ENCODE measurements around the gene LRRFIP1. TPM values are rescaled to one million over a fixed set of nuclear protein-coding genes. Genes with fewer than 3 reads are reported as not detected.

The LRRFIP1 gene
- total and polyA plus RNA-seq, 10 of the 15 experiments (the other 5 are each of a cell fraction or from before 2014, with no cell fraction given), result 36.2 to 120 (median 74.3) TPM

DNA sequence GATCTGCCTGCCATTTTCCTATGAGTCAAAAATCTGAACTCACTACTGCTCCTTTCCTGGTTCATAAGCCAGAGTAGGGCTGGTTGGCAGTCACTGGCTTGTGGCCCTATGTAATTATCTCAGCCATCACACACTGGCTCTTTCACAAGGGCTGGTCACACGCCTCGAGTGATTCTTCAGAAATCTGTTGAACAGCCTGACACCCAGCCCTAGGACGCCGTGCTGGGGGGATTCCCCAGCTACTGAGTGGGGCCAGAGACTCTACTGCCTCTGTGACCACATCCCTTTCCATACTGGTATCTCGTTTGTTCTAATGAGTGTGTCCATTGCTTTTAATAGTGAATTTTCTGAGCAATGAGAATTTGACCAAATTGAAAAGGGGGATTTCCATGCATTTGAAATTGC, 125.4 kb downstream of the LRRFIP1 start (continued):
- TF ChIP-seq, protein P1, sequence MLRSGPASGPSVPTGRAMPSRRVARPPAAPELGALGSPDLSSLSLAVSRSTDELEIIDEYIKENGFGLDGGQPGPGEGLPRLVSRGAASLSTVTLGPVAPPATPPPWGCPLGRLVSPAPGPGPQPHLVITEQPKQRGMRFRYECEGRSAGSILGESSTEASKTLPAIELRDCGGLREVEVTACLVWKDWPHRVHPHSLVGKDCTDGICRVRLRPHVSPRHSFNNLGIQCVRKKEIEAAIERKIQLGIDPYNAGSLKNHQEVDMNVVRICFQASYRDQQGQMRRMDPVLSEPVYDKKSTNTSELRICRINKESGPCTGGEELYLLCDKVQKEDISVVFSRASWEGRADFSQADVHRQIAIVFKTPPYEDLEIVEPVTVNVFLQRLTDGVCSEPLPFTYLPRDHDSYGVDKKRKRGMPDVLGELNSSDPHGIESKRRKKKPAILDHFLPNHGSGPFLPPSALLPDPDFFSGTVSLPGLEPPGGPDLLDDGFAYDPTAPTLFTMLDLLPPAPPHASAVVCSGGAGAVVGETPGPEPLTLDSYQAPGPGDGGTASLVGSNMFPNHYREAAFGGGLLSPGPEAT (IDR thresholded peaks at IDR 0.05; ENCODE audit: low read depth), result peak; percentile 95
- TF ChIP-seq PML (IDR thresholded peaks at IDR 0.05; ENCODE audit: low read length) (no peak), POU2F2 (IDR thresholded peaks at IDR 0.05; ENCODE audit: borderline replicate concordance, low read depth, low read length) (no peak), TCF7 (IDR thresholded peaks at IDR 0.05; ENCODE audit: borderline replicate concordance) (no peak), ZNF274 (IDR thresholded peaks at IDR 0.05; ENCODE audit: insufficient read depth, insufficient read length) (no peak), FOXK2 (IDR thresholded peaks at IDR 0.05) (no peak), MYB (IDR thresholded peaks at IDR 0.05; ENCODE audit: borderline replicate concordance, low read depth, low read length) (no peak), EED (IDR thresholded peaks at IDR 0.05; ENCODE audit: low read depth) (peak; percentile 71), NFYB (IDR thresholded peaks at IDR 0.05; ENCODE audit: insufficient read depth, low read depth, low read length) (no peak), NBN (IDR thresholded peaks at IDR 0.05) (peak; percentile 69), HDGF (IDR thresholded peaks at IDR 0.05) (no peak), SREBF1 (IDR thresholded peaks at IDR 0.05; ENCODE audit: low read length) (no peak), SMAD1 (IDR thresholded peaks at IDR 0.05; ENCODE audit: low read depth, partially characterized antibody) (no peak), SPI1 (IDR thresholded peaks at IDR 0.05; ENCODE audit: borderline replicate concordance, insufficient read depth, low read depth, low read length) (peak; percentile 51; the same call in 1 of the 2 replicates), ZNF217 (IDR thresholded peaks at IDR 0.05) (no peak), MEF2B (IDR thresholded peaks at IDR 0.05; ENCODE audit: partially characterized antibody, poor library complexity, severe bottlenecking) (peak; percentile 35), NFYA (IDR thresholded peaks at IDR 0.05; ENCODE audit: borderline replicate concordance, low read depth, low read length) (no peak), BMI1 (IDR thresholded peaks at IDR 0.05; ENCODE audit: borderline replicate concordance) (no peak), CBX5 (IDR thresholded peaks at IDR 0.05; ENCODE audit: low read depth) (0 out of 2 replicates have a peak, but pooled peaks have one; percentile 36), RAD51 (IDR thresholded peaks at IDR 0.05) (no peak), SRF (IDR thresholded peaks at IDR 0.05; ENCODE audit: low read depth in 2 of 2, low read length in 2 of 2) (0 out of 4 replicates have a peak, but pooled peaks of 1 of the 2 experiments have one; percentile 17), SUZ12 (IDR thresholded peaks at IDR 0.05; ENCODE audit: unreplicated experiment) (no peak)
- TF ChIP-seq, protein P2, sequence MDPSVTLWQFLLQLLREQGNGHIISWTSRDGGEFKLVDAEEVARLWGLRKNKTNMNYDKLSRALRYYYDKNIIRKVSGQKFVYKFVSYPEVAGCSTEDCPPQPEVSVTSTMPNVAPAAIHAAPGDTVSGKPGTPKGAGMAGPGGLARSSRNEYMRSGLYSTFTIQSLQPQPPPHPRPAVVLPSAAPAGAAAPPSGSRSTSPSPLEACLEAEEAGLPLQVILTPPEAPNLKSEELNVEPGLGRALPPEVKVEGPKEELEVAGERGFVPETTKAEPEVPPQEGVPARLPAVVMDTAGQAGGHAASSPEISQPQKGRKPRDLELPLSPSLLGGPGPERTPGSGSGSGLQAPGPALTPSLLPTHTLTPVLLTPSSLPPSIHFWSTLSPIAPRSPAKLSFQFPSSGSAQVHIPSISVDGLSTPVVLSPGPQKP (IDR thresholded peaks at IDR 0.05; ENCODE audit: low read depth, low read length), result no peak
- TF ChIP-seq, protein P3, sequence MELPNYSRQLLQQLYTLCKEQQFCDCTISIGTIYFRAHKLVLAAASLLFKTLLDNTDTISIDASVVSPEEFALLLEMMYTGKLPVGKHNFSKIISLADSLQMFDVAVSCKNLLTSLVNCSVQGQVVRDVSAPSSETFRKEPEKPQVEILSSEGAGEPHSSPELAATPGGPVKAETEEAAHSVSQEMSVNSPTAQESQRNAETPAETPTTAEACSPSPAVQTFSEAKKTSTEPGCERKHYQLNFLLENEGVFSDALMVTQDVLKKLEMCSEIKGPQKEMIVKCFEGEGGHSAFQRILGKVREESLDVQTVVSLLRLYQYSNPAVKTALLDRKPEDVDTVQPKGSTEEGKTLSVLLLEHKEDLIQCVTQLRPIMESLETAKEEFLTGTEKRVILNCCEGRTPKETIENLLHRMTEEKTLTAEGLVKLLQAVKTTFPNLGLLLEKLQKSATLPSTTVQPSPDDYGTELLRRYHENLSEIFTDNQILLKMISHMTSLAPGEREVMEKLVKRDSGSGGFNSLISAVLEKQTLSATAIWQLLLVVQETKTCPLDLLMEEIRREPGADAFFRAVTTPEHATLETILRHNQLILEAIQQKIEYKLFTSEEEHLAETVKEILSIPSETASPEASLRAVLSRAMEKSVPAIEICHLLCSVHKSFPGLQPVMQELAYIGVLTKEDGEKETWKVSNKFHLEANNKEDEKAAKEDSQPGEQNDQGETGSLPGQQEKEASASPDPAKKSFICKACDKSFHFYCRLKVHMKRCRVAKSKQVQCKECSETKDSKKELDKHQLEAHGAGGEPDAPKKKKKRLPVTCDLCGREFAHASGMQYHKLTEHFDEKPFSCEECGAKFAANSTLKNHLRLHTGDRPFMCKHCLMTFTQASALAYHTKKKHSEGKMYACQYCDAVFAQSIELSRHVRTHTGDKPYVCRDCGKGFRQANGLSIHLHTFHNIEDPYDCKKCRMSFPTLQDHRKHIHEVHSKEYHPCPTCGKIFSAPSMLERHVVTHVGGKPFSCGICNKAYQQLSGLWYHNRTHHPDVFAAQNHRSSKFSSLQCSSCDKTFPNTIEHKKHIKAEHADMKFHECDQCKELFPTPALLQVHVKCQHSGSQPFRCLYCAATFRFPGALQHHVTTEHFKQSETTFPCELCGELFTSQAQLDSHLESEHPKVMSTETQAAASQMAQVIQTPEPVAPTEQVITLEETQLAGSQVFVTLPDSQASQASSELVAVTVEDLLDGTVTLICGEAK (IDR thresholded peaks at IDR 0.05; ENCODE audit: borderline replicate concordance), result no peak
- TF ChIP-seq, protein P4, sequence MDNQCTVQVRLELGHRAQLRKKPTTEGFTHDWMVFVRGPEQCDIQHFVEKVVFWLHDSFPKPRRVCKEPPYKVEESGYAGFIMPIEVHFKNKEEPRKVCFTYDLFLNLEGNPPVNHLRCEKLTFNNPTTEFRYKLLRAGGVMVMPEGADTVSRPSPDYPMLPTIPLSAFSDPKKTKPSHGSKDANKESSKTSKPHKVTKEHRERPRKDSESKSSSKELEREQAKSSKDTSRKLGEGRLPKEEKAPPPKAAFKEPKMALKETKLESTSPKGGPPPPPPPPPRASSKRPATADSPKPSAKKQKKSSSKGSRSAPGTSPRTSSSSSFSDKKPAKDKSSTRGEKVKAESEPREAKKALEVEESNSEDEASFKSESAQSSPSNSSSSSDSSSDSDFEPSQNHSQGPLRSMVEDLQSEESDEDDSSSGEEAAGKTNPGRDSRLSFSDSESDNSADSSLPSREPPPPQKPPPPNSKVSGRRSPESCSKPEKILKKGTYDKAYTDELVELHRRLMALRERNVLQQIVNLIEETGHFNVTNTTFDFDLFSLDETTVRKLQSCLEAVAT (IDR thresholded peaks at IDR 0.05), result peak; percentile 85

Data from GM12878 (cell line).